Natural killer cell (primary cell): ENCODE results near the gene PBOV1. TPM values are rescaled to one million over a fixed set of nuclear protein-coding genes. Genes with fewer than 3 reads are reported as not detected.

ENCODE experiments used
- ATAC-seq, 3 donors: fragments of 150-1000 bp in 2 of 3; fragments of 200-7000 bp in 1 of 3; cut with Tn5 transposase; 1 replicate in 1 of 3; 2 replicates in 2 of 3; pipeline ENCODE4 v1.10.0; 2021; ENCODE audit warnings: mild to moderate bottlenecking in 2 of 3, moderate library complexity in 2 of 3
- DNase-seq, 2 donors: peaks; one replicate each; pipeline versions ENCODE4 v3.0.0 to v3.0.0-alpha.2; 2013 to 2021; ENCODE audit warnings: mixed read lengths in 1 of 2
- H3K27ac ChIP-seq: one replicate; pipeline ENCODE4 v1.5.1; 2013; ENCODE audit warnings: mild to moderate bottlenecking, low read length
- H3K27me3 ChIP-seq: one replicate; pipeline ENCODE4 v1.6.1; 2013; ENCODE audit warnings: low read length; ENCODE audit not compliant: control insufficient read depth, insufficient read depth
- H3K36me3 ChIP-seq: one replicate; pipeline ENCODE4 v1.6.1; 2013; ENCODE audit warnings: low read length; ENCODE audit not compliant: control insufficient read depth, insufficient read depth
- H3K4me1 ChIP-seq: one replicate; pipeline ENCODE4 v1.6.1; 2013; ENCODE audit warnings: low read length; ENCODE audit not compliant: control insufficient read depth, insufficient read depth
- H3K4me3 ChIP-seq: one replicate; pipeline ENCODE4 v1.5.1; 2013; ENCODE audit warnings: low read length
- H3K9me3 ChIP-seq: one replicate; pipeline ENCODE4 v1.6.1; 2013; ENCODE audit warnings: low read length; ENCODE audit not compliant: control insufficient read depth, insufficient read depth
- H3K27ac Mint-ChIP-seq, 2 donors: one replicate each; pipeline ENCODE4 v1.8.0; 2022; ENCODE audit warnings: mild to moderate bottlenecking in 2 of 2, mixed read lengths in 2 of 2, moderate library complexity in 1 of 2
- H3K27me3 Mint-ChIP-seq, 2 donors: one replicate each; pipeline ENCODE4 v1.8.0; 2022; ENCODE audit warnings: low read depth in 2 of 2, mixed read lengths in 2 of 2
- H3K36me3 Mint-ChIP-seq: one replicate; pipeline ENCODE4 v1.8.0; 2022; ENCODE audit warnings: mixed read lengths
- H3K4me1 Mint-ChIP-seq, 2 donors: one replicate each; pipeline ENCODE4 v1.8.0; 2022; ENCODE audit warnings: mixed read lengths in 2 of 2
- H3K4me3 Mint-ChIP-seq: one replicate; pipeline ENCODE4 v1.8.0; 2022; ENCODE audit warnings: mild to moderate bottlenecking, moderate library complexity, mixed read lengths
- H3K9me3 Mint-ChIP-seq, 2 donors: one replicate each; pipeline ENCODE4 v1.8.0; 2022; ENCODE audit warnings: mixed read lengths in 2 of 2
- WGBS: methylation state at CpG from one replicate; pipeline ENCODE4 v1.1.7; 2013; ENCODE audit warnings: missing lambda C conversion rate; ENCODE audit not compliant: insufficient coverage; 5-methylcytosine and 5-hydroxymethylcytosine counted together
- intact Hi-C: fragments of 100-400 bp; cut with micrococcal nuclease; formaldehyde crosslinking; loops from one replicate; pipeline ENCODE4 v1.14.2; 2022
- total RNA-seq, 4 donors: library from RNA; stranded (reverse); fragments of 120-200 nt in 1 of 4; gene quantifications; one replicate each; pipeline versions ENCODE4 v1.2.3 to v1.2.4, GENCODE V29; 2013 to 2022
- TF ChIP-seq, protein P1 (sequence below): fragments of 200-600 bp; IDR thresholded peaks from one replicate; pipeline ENCODE4 v1.8.0; 2022; ENCODE audit warnings: antibody characterized with exemption

Gene PBOV1
- total RNA-seq, 3 donors from 2014 or later (not counting 1 experiment from before 2014, with no cell fraction given), result not detected

DNA sequence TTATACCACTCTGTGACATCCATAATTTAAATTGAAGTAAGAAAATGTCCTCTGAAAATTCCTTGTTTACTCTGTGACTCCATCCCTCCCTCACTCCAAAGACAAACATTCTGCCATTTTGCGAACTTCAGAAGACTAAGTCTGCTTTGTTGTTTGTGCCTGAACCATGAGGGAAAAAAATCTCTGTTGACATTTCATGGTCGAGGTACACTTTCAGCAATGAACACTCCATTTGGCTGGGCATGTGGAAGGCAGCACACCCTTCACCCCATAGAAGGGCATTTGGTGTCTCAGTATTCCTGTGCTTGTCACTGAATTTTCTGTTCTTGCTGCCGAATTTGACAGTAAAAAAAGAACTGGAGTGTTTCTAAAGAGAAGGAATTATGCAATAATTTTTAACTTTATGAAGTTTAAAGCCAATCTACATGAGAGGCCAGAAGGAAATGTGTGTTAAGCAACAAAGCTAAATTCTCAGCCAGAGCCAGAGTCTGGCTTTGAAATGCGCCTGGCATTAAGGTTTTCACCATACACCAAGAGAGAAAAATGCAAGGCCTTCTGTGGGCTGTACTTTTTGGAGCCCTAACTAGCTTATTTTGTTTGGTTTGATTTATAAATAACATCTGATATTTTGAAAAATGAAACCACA, 4.7 kb upstream of the PBOV1 start:
- TF ChIP-seq, protein P1, sequence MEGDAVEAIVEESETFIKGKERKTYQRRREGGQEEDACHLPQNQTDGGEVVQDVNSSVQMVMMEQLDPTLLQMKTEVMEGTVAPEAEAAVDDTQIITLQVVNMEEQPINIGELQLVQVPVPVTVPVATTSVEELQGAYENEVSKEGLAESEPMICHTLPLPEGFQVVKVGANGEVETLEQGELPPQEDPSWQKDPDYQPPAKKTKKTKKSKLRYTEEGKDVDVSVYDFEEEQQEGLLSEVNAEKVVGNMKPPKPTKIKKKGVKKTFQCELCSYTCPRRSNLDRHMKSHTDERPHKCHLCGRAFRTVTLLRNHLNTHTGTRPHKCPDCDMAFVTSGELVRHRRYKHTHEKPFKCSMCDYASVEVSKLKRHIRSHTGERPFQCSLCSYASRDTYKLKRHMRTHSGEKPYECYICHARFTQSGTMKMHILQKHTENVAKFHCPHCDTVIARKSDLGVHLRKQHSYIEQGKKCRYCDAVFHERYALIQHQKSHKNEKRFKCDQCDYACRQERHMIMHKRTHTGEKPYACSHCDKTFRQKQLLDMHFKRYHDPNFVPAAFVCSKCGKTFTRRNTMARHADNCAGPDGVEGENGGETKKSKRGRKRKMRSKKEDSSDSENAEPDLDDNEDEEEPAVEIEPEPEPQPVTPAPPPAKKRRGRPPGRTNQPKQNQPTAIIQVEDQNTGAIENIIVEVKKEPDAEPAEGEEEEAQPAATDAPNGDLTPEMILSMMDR, result no peak

DNA sequence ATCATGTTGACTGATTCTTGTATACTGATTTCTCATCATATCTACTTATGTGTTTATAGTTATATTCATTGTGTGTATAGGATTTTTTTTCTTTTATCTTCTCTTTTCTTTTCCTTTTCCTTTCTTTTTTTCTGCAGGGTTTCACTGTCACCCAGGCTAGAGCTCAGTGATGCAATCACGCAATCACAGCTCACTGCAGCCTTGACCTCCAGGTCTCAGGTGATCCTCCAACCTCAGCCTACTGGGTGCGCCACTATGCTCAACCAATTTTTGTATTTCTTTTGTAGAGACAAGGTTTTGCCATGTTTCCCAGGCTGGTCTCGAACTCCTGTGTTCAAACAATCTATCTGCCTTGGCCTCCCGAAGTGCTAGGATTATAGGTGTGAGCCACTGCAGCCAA, 1.6 kb upstream of the PBOV1 start:
- TF ChIP-seq, protein P1, result no peak
- H3K36me3 ChIP-seq, result no peaks in the 10 kb centered on the region
- H3K27ac Mint-ChIP-seq, result no peak overlapping the region
- DNase-seq, result no peak
- H3K4me3 Mint-ChIP-seq, result no peak overlapping the region
- H3K36me3 Mint-ChIP-seq, result no peaks in the 10 kb centered on the region
- no peak overlapping the region for H3K4me3 ChIP-seq
- no peaks in the 10 kb centered on the region for H3K9me3 Mint-ChIP-seq
- intact Hi-C loops, result no loop called here
- peaks cover 2% of the 10 kb centered on the region for H3K27me3 ChIP-seq
- 93% methylated on average over 4 of the region's 4 CpGs for WGBS
- no peaks in the 10 kb centered on the region for H3K4me1 Mint-ChIP-seq
- no peak overlapping the region for H3K27ac ChIP-seq
- no peaks in the 10 kb centered on the region for H3K9me3 ChIP-seq
- peaks cover 17 to 31% of the 10 kb centered on the region in 2 donors for H3K27me3 Mint-ChIP-seq
- ATAC-seq, result no peak
- H3K4me1 ChIP-seq, result no peaks in the 10 kb centered on the region

More for the DNA sequence above, 4.7 kb upstream of the PBOV1 start:
- no peaks in the 10 kb centered on the region for H3K9me3 Mint-ChIP-seq
- no peaks in the 10 kb centered on the region for H3K4me1 Mint-ChIP-seq
- peaks cover 12 to 30% of the 10 kb centered on the region in 2 donors for H3K27me3 Mint-ChIP-seq
- WGBS, result 68% methylated on average over 4 of the region's 4 CpGs
- no peak overlapping the region for H3K4me3 Mint-ChIP-seq
- ATAC-seq, result no peak
- no peak overlapping the region for H3K27ac Mint-ChIP-seq
- DNase-seq, result no peak
- H3K36me3 Mint-ChIP-seq, result no peaks in the 10 kb centered on the region
- intact Hi-C loops, result no loop called here
- no peaks in the 10 kb centered on the region for H3K27me3 ChIP-seq
- H3K4me1 ChIP-seq, result no peaks in the 10 kb centered on the region
- no peaks in the 10 kb centered on the region for H3K36me3 ChIP-seq
- no peaks in the 10 kb centered on the region for H3K9me3 ChIP-seq
- H3K27ac ChIP-seq, result no peak overlapping the region
- no peak overlapping the region for H3K4me3 ChIP-seq

DNA sequence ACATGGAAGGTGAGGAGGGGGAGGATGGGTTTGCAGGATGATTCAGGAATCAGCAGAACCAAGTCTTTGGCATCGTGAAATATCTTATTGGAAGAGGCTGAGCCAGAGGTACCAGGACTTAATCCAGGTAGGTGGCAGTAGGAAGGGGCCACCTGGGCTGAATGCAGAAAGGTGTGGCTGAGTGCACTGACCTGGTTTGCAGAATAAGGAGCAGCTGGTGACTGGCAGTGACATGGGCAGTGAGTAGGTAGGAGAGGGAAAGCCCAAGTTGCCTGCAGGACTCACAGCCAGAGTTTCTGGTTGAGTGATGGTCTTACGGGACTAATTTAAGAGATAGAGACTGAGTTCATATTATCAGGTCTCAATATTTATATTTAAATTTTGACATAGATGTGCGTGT, 1.1 kb upstream of the PBOV1 start:
- no peak for DNase-seq
- Mint-ChIP-seq H3K4me3 (no peak overlapping the region), H3K36me3 (no peaks in the 10 kb centered on the region), H3K9me3 (no peaks in the 10 kb centered on the region), H3K27ac (no peak overlapping the region), H3K27me3 (peaks cover 17 to 36% of the 10 kb centered on the region in 2 donors), H3K4me1 (no peaks in the 10 kb centered on the region)
- 76% methylated on average over 1 of the region's 3 CpGs for WGBS
- Histone ChIP-seq H3K36me3 (no peaks in the 10 kb centered on the region), H3K4me3 (no peak overlapping the region), H3K27ac (no peak overlapping the region), H3K27me3 (peaks cover 2% of the 10 kb centered on the region), H3K4me1 (no peaks in the 10 kb centered on the region), H3K9me3 (no peaks in the 10 kb centered on the region)
- ATAC-seq, result no peak
- intact Hi-C loops, result no loop called here
- TF ChIP-seq, protein P1, result no peak
